ENCODE results near the gene IRF6. TPM values are rescaled to one million over a fixed set of nuclear protein-coding genes. Genes with fewer than 3 reads are reported as not detected.

Gene IRF6
- polyA plus RNA-seq, 2 donors, result 36.7 to 50.3 TPM

DNA sequence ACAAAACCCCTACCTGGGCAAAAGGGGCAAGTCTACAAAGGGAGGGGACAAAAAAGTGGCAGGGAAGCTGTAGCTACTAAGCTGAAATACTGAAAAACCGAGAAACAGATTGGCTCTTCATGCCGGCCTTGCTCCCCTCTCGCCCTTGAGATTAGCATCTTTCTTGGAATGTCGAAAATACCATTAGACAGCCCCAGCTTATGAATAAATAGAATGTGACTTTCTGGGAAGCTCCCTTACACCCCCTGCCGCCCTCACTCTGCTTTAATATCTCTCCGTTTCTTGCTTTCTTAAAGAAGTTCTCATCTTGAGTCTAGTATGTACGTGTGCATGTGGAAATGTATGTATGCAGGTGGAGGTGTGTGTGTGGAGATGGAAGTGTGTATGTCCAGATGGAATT is 36.0 kb downstream of the IRF6 start:
- peaks cover 0 to 7% of the 10 kb centered on the region in 2 donors for H3K9me3 ChIP-seq (ENCODE audit: control insufficient read depth in 2 of 2, insufficient read depth in 1 of 2, low read depth in 1 of 2, low read length in 1 of 2)
- peak overlapping the region; percentile 9 to 52 for H3K27ac ChIP-seq (ENCODE audit: low read depth in 2 of 2, low read length in 1 of 2)
- no peaks in the 10 kb centered on the region for H3K36me3 ChIP-seq (ENCODE audit: control insufficient read depth in 2 of 2, insufficient read depth in 2 of 2, low read length in 1 of 2)
- peak overlapping the region in 1 of 2 donors; percentile 2 for H3K4me3 ChIP-seq (ENCODE audit: low read depth in 1 of 2, low read length in 2 of 2)
- peaks cover 0 to 9% of the 10 kb centered on the region in 2 donors for H3K4me1 ChIP-seq (ENCODE audit: control insufficient read depth in 2 of 2, insufficient read depth in 2 of 2, low read length in 1 of 2)
- 57 to 59% methylated on average over 7 of the region's 7 CpGs for WGBS, 2 donors
- no peaks in the 10 kb centered on the region for H3K27me3 ChIP-seq (ENCODE audit: control insufficient read depth in 1 of 2, insufficient read depth in 2 of 2, low read length in 2 of 2)

DNA sequence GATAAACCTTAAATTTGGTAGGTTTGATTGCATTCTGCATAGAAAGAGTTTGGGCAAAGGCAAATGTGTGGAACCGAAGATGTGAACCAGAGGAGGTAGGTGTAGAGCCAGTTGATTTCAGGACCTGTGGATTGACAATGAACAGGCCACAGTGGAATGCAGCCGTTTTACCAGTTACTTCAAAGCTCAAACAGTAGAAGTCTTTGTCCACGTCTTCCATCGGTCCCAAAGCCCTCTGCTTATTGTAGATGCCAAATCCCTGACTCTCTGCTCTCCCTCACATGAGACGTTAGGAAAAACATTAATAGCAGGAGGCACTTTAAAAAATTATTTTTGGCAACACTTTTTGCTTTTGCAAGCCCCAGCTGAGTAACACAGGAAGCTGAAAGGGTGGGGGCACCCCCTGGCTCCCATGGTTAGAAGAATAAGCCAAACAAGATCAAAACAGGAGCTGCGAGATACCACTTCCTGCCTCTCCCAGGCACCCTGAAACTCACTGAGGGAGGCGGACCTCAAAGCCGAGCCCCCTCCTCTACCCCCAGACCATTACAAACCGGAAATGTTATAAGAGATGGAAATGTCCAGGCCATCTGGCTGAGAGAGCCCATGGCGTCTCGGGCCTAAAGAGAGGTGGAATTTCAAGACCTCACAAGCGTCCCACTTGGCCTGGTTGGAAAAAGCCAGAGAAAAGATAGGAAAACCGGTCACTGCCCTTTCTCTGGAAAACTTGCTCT is 36.6 kb downstream of the IRF6 start:
- H3K27me3 ChIP-seq (ENCODE audit: control insufficient read depth in 1 of 2, insufficient read depth in 2 of 2, low read length in 2 of 2), result no peaks in the 10 kb centered on the region
- H3K9me3 ChIP-seq (ENCODE audit: control insufficient read depth in 2 of 2, insufficient read depth in 1 of 2, low read depth in 1 of 2, low read length in 1 of 2), result peaks cover 0 to 7% of the 10 kb centered on the region in 2 donors
- H3K4me1 ChIP-seq (ENCODE audit: control insufficient read depth in 2 of 2, insufficient read depth in 2 of 2, low read length in 1 of 2), result peaks cover 0 to 9% of the 10 kb centered on the region in 2 donors
- H3K36me3 ChIP-seq (ENCODE audit: control insufficient read depth in 2 of 2, insufficient read depth in 2 of 2, low read length in 1 of 2), result no peaks in the 10 kb centered on the region
- peak overlapping the region in 1 of 2 donors; percentile 2 for H3K4me3 ChIP-seq (ENCODE audit: low read depth in 1 of 2, low read length in 2 of 2)
- 24 to 33% methylated on average over 13 of the region's 13 CpGs for WGBS, 2 donors
- peak overlapping the region; percentile 9 to 52 for H3K27ac ChIP-seq (ENCODE audit: low read depth in 2 of 2, low read length in 1 of 2)

DNA sequence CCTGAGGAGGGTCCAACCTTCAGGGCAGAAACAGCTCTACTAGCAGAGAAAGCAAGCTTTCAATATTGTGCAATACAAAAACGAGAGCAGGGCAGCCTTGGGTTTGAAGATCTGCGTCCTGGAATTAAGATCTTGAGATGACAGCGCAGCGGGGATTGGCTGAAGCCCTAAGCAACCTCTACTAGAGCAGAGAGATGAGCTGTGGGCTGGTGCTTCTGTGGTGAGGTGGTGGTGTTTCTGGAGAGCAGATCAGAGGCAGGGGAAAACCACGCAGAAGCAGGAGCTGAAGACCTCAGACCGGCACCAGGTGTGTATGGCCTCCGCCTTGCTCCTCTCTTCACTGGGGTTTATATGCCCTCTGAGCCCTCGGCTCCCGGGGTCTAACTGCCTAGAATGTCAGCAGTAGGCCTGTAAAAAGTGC is 37.6 kb downstream of the IRF6 start:
- no peak overlapping the region for H3K27ac ChIP-seq (ENCODE audit: low read depth in 2 of 2, low read length in 1 of 2)
- H3K27me3 ChIP-seq (ENCODE audit: control insufficient read depth in 1 of 2, insufficient read depth in 2 of 2, low read length in 2 of 2), result no peaks in the 10 kb centered on the region
- H3K4me3 ChIP-seq (ENCODE audit: low read depth in 1 of 2, low read length in 2 of 2), result peak overlapping the region in 1 of 2 donors; percentile 12
- H3K36me3 ChIP-seq (ENCODE audit: control insufficient read depth in 2 of 2, insufficient read depth in 2 of 2, low read length in 1 of 2), result no peaks in the 10 kb centered on the region
- WGBS, 2 donors, result 80 to 82% methylated on average over 9 of the region's 9 CpGs
- H3K9me3 ChIP-seq (ENCODE audit: control insufficient read depth in 2 of 2, insufficient read depth in 1 of 2, low read depth in 1 of 2, low read length in 1 of 2), result peaks cover 0 to 7% of the 10 kb centered on the region in 2 donors
- peaks cover 0 to 9% of the 10 kb centered on the region in 2 donors for H3K4me1 ChIP-seq (ENCODE audit: control insufficient read depth in 2 of 2, insufficient read depth in 2 of 2, low read length in 1 of 2)

DNA sequence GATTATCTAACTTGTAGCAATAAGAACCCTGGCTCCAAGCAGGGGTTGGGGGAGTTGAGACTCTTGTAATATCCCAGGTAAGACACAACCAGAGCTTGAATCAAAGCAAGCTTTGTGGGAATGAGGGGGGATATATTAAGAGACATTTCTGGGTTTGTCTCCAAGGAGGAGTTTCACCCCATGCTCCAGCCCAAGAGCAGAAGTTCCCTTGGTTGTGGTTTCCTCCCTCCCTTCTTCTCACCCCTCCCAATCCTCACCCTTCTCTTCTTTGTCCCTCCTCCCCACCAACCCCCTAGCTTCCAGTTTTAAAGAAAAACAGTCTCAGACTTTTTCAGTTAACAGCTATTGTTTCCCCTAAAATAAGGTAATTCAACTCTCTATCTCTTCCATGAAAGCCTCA is 38.2 kb downstream of the IRF6 start:
- peaks cover 0 to 9% of the 10 kb centered on the region in 2 donors for H3K4me1 ChIP-seq (ENCODE audit: control insufficient read depth in 2 of 2, insufficient read depth in 2 of 2, low read length in 1 of 2)
- no peaks in the 10 kb centered on the region for H3K36me3 ChIP-seq (ENCODE audit: control insufficient read depth in 2 of 2, insufficient read depth in 2 of 2, low read length in 1 of 2)
- no peak overlapping the region for H3K27ac ChIP-seq (ENCODE audit: low read depth in 2 of 2, low read length in 1 of 2)
- H3K4me3 ChIP-seq (ENCODE audit: low read depth in 1 of 2, low read length in 2 of 2), result no peak overlapping the region
- peaks cover 0 to 7% of the 10 kb centered on the region in 2 donors for H3K9me3 ChIP-seq (ENCODE audit: control insufficient read depth in 2 of 2, insufficient read depth in 1 of 2, low read depth in 1 of 2, low read length in 1 of 2)
- H3K27me3 ChIP-seq (ENCODE audit: control insufficient read depth in 1 of 2, insufficient read depth in 2 of 2, low read length in 2 of 2), result no peaks in the 10 kb centered on the region

DNA sequence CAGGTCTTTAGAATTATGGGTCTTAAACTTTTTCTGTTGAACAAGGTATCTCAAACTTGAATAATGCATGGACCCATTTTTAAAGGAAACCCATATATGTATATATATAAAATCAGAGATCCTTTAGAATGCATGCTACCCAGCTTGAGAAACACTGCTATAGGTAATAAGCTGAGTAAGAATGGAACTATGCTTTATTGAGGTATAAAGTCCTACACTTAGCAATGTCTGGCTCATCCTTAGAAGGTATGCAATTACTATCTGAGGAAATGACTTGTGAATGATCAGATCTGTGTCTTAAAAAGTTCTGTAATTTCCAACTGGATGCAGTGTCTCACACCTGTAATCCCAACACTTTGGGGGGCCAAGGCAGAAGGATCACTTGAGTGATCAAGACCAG is 38.8 kb downstream of the IRF6 start:
- Histone ChIP-seq H3K36me3 (ENCODE audit: control insufficient read depth in 2 of 2, insufficient read depth in 2 of 2, low read length in 1 of 2) (no peaks in the 10 kb centered on the region), H3K27ac (ENCODE audit: low read depth in 2 of 2, low read length in 1 of 2) (no peak overlapping the region), H3K4me1 (ENCODE audit: control insufficient read depth in 2 of 2, insufficient read depth in 2 of 2, low read length in 1 of 2) (peaks cover 0 to 9% of the 10 kb centered on the region in 2 donors), H3K9me3 (ENCODE audit: control insufficient read depth in 2 of 2, insufficient read depth in 1 of 2, low read depth in 1 of 2, low read length in 1 of 2) (peaks cover 0 to 7% of the 10 kb centered on the region in 2 donors), H3K4me3 (ENCODE audit: low read depth in 1 of 2, low read length in 2 of 2) (no peak overlapping the region), H3K27me3 (ENCODE audit: control insufficient read depth in 1 of 2, insufficient read depth in 2 of 2, low read length in 2 of 2) (no peaks in the 10 kb centered on the region)

DNA sequence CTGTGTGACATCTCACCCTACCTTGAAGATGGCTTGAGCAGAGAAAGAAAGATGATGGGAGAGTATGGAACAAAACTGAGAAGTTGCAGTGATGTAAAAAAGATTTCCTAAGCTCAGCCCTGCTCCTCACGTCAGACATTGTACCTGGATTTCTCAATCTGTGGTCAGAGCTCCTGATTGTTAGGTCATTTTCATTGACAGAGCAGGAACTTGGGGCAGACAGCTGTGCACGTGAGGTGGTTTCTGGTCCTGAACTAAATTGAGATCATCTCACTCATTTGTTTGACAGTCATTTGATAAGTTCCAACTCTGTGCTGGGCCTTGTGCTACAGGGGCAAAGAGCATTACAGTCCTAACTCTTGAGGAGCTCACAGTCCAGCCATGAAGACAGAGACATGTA is 39.9 kb downstream of the IRF6 start:
- 74 to 80% methylated on average over 2 of the region's 2 CpGs for WGBS, 2 donors
- Histone ChIP-seq H3K27ac (ENCODE audit: low read depth in 2 of 2, low read length in 1 of 2) (no peak overlapping the region), H3K4me1 (ENCODE audit: control insufficient read depth in 2 of 2, insufficient read depth in 2 of 2, low read length in 1 of 2) (peaks cover 0 to 5% of the 10 kb centered on the region in 2 donors), H3K9me3 (ENCODE audit: control insufficient read depth in 2 of 2, insufficient read depth in 1 of 2, low read depth in 1 of 2, low read length in 1 of 2) (peaks cover 0 to 3% of the 10 kb centered on the region in 2 donors), H3K4me3 (ENCODE audit: low read depth in 1 of 2, low read length in 2 of 2) (no peak overlapping the region), H3K36me3 (ENCODE audit: control insufficient read depth in 2 of 2, insufficient read depth in 2 of 2, low read length in 1 of 2) (no peaks in the 10 kb centered on the region), H3K27me3 (ENCODE audit: control insufficient read depth in 1 of 2, insufficient read depth in 2 of 2, low read length in 2 of 2) (no peaks in the 10 kb centered on the region)

DNA sequence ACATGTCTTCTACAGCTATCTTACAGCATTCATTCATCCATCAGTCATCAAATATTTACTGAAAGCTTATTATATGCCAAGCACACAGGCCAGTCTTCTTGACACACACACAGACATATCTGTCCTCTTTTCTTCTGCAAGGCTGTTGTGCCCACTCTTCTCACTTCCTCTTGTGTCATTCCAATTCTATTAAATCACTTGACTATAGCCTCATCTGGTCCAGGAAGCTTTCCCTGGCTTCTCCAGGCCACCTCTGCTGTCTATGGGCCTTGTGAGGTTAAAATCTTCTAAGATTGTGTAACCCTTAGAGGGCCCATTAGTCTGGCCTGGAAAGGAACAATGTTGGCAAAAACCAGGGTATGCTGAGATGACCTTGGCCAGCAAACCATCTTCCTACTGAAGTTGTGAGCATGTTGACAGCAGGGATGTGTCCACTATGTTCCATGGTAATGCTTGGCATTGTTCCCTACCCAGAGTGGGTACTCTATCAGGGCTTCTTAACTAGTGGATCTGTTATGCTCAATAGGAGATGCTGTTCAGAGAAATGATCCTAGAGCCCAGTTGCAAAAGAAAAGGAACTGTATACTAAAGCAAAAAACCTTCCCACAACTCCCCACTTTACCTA is 44.8 kb downstream of the IRF6 start:
- Histone ChIP-seq H3K4me3 (ENCODE audit: low read depth in 1 of 2, low read length in 2 of 2) (no peak overlapping the region), H3K36me3 (ENCODE audit: control insufficient read depth in 2 of 2, insufficient read depth in 2 of 2, low read length in 1 of 2) (no peaks in the 10 kb centered on the region), H3K27ac (ENCODE audit: low read depth in 2 of 2, low read length in 1 of 2) (no peak overlapping the region), H3K4me1 (ENCODE audit: control insufficient read depth in 2 of 2, insufficient read depth in 2 of 2, low read length in 1 of 2) (no peaks in the 10 kb centered on the region), H3K27me3 (ENCODE audit: control insufficient read depth in 1 of 2, insufficient read depth in 2 of 2, low read length in 2 of 2) (no peaks in the 10 kb centered on the region), H3K9me3 (ENCODE audit: control insufficient read depth in 2 of 2, insufficient read depth in 1 of 2, low read depth in 1 of 2, low read length in 1 of 2) (no peaks in the 10 kb centered on the region)

DNA sequence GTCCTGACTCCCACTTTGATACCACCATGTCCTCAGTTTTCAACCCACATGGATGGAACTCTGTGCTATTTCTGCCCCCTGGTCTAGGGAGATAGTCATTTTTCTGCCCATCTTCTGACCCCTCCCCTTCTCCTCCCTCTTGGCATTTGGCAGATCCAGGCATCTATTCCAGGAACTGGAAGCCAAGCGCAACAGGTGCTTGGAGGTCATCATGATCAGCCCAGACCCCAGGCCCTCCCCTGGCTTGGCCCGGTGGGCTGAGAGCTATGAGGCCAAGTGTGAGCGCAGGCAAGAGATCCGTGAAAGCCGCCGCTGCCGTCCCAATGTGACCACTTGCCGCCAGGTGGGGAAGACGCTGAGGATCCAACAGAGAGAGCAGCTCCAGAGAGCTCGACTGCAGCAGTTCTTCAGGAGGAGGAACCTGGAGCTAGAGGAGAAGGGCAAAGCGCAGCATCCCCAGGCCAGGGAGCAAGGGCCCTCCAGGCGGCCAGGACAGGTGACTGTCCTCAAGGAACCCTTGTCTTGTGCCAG is 46.0 kb downstream of the IRF6 start:
- Histone ChIP-seq H3K9me3 (ENCODE audit: control insufficient read depth in 2 of 2, insufficient read depth in 1 of 2, low read depth in 1 of 2, low read length in 1 of 2) (no peaks in the 10 kb centered on the region), H3K4me3 (ENCODE audit: low read depth in 1 of 2, low read length in 2 of 2) (no peak overlapping the region)
- 95% methylated on average over 12 of the region's 12 CpGs for whole genome bisulfite sequencing, 2 donors

DNA sequence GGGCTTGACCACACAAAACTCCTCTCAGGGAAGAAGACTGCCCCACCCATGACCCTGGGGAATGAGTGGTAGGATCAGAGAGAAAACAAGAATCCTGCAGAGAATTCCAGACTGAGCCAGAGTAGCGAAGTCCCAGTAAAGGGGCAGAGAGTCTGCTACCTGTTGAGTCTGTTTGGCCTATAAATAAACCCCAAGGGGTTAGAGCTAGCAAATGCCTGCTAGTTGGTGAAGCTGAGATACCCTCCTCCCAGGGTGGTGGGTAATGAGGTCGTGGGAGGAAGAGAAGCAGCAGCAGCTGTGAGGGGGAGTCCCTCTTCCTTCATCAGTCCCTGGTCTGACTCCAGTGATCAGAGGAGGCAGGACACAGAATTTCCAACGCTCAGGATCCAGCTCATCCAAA is 47.5 kb downstream of the IRF6 start:
- no peak overlapping the region for H3K27ac ChIP-seq (ENCODE audit: low read depth in 2 of 2, low read length in 1 of 2)

More for the DNA sequence above, 46.0 kb downstream of the IRF6 start:
- Histone ChIP-seq H3K36me3 (ENCODE audit: control insufficient read depth in 2 of 2, insufficient read depth in 2 of 2, low read length in 1 of 2) (no peaks in the 10 kb centered on the region), H3K4me1 (ENCODE audit: control insufficient read depth in 2 of 2, insufficient read depth in 2 of 2, low read length in 1 of 2) (no peaks in the 10 kb centered on the region), H3K27me3 (ENCODE audit: control insufficient read depth in 1 of 2, insufficient read depth in 2 of 2, low read length in 2 of 2) (no peaks in the 10 kb centered on the region), H3K27ac (ENCODE audit: low read depth in 2 of 2, low read length in 1 of 2) (no peak overlapping the region)

More for the DNA sequence above, 47.5 kb downstream of the IRF6 start:
- Histone ChIP-seq H3K4me3 (ENCODE audit: low read depth in 1 of 2, low read length in 2 of 2) (no peak overlapping the region), H3K36me3 (ENCODE audit: control insufficient read depth in 2 of 2, insufficient read depth in 2 of 2, low read length in 1 of 2) (no peaks in the 10 kb centered on the region), H3K4me1 (ENCODE audit: control insufficient read depth in 2 of 2, insufficient read depth in 2 of 2, low read length in 1 of 2) (no peaks in the 10 kb centered on the region), H3K9me3 (ENCODE audit: control insufficient read depth in 2 of 2, insufficient read depth in 1 of 2, low read depth in 1 of 2, low read length in 1 of 2) (no peaks in the 10 kb centered on the region), H3K27me3 (ENCODE audit: control insufficient read depth in 1 of 2, insufficient read depth in 2 of 2, low read length in 2 of 2) (no peaks in the 10 kb centered on the region)
- WGBS, 2 donors, result 58 to 70% methylated on average over 3 of the region's 3 CpGs

Measured in esophagus (tissue), 2 donors.